IMR-90 (cell line): ENCODE results near the gene IGSF8. TPM values are rescaled to one million over a fixed set of nuclear protein-coding genes. Genes with fewer than 3 reads are reported as not detected.

Source experiments
- ATAC-seq: fragments of 200-7000 bp; cut with Tn5 transposase; 2 replicates; pipeline ENCODE4 v1.9.1; 2020; ENCODE audit warnings: low read depth, mild to moderate bottlenecking, moderate library complexity
- BruUV-seq: library from RNA; stranded (reverse); fragments of 400-500 nt; replicated peaks from 2 replicates; lab custom pipeline; 2021; lab: Mats Ljungman, UMichigan
- CTCF ChIA-PET: fragments of 300-600 bp; formaldehyde crosslinking; extraction: SDS; loops from one replicate; lab custom pipeline; 2021; ENCODE audit warnings: antibody characterized with exemption; lab: Yijun Ruan, JAX
- POLR2A ChIA-PET: fragments of 300-600 bp; sonication (Branson Sonifier 250); formaldehyde crosslinking; loops from one replicate; lab custom pipeline; 2022; ENCODE audit warnings: antibody characterized with exemption; ENCODE audit not compliant: unreplicated experiment; lab: Charles Lee
- DNase-seq: peaks from one replicate; pipeline ENCODE4 v3.0.0; 2013
- H2AFZ ChIP-seq: replicated peaks from 2 replicates; pipeline ENCODE3; 2013; ENCODE audit warnings: low read length, mild to moderate bottlenecking; ENCODE audit not compliant: poor library complexity
- H2AK5ac ChIP-seq: 2 replicates; pipeline ENCODE4 v1.6.1; 2013; ENCODE audit warnings: low read depth, low read length, inconsistent platforms
- H2AK9ac ChIP-seq: replicated peaks from 2 replicates; pipeline ENCODE3; 2013; ENCODE audit warnings: mild to moderate bottlenecking, low read depth, low read length, moderate library complexity; ENCODE audit not compliant: poor library complexity
- H2BK120ac ChIP-seq: 2 replicates; pipeline ENCODE4 v1.6.1; 2013; ENCODE audit warnings: low read depth, low read length, inconsistent platforms
- H2BK15ac ChIP-seq: 3 replicates; pipeline ENCODE4 v1.6.1; 2013; ENCODE audit warnings: low read depth, low read length, inconsistent platforms
- H2BK20ac ChIP-seq: 2 replicates; pipeline ENCODE4 v1.6.1; 2013; ENCODE audit warnings: low read depth, mild to moderate bottlenecking, inconsistent platforms, low read length, moderate library complexity
- H2BK5ac ChIP-seq: 2 replicates; pipeline ENCODE4 v1.6.1; 2013; ENCODE audit warnings: mild to moderate bottlenecking, low read depth, low read length, inconsistent platforms; ENCODE audit not compliant: poor library complexity, severe bottlenecking
- H3K14ac ChIP-seq: replicated peaks from 2 replicates; pipeline ENCODE4 v1.6.1; 2013; ENCODE audit warnings: low read depth, low read length, inconsistent platforms
- H3K18ac ChIP-seq: 2 replicates; pipeline ENCODE4 v1.6.1; 2013; ENCODE audit warnings: low read depth, low read length, control low read depth
- H3K23ac ChIP-seq: 2 replicates; pipeline ENCODE4 v1.6.1; 2013; ENCODE audit warnings: low read depth, low read length, inconsistent platforms
- H3K27ac ChIP-seq: 2 replicates; pipeline ENCODE4 v1.5.1; 2013; ENCODE audit warnings: mild to moderate bottlenecking, control low read depth, low read length; ENCODE audit not compliant: insufficient read depth
- H3K27me3 ChIP-seq: 2 replicates; pipeline ENCODE4 v1.6.1; 2013; ENCODE audit warnings: low read length; ENCODE audit not compliant: control insufficient read depth, insufficient read depth
- H3K36me3 ChIP-seq: 2 replicates; pipeline ENCODE4 v1.6.1; 2013; ENCODE audit warnings: low read length, mixed read lengths; ENCODE audit not compliant: control insufficient read depth, insufficient read depth
- H3K4ac ChIP-seq: 2 replicates; pipeline ENCODE4 v1.6.1; 2013; ENCODE audit warnings: low read depth, low read length, inconsistent platforms
- H3K4me1 ChIP-seq: 2 replicates; pipeline ENCODE4 v1.6.1; 2013; ENCODE audit warnings: low read length, mixed read lengths; ENCODE audit not compliant: control insufficient read depth, insufficient read depth
- H3K4me2 ChIP-seq: 2 replicates; pipeline ENCODE4 v1.6.1; 2013; ENCODE audit warnings: low read depth, mild to moderate bottlenecking, control low read depth, low read length, moderate library complexity
- H3K4me3 ChIP-seq: 2 replicates; pipeline ENCODE4 v1.5.1; 2013; ENCODE audit warnings: low read depth, mild to moderate bottlenecking, control low read depth, low read length, moderate library complexity; ENCODE audit not compliant: insufficient read depth
- H3K56ac ChIP-seq: 2 replicates; pipeline ENCODE4 v1.6.1; 2013; ENCODE audit warnings: low read length, inconsistent platforms; ENCODE audit not compliant: insufficient read depth; ENCODE audit errors: extremely low read depth
- H3K79me1 ChIP-seq, 2 experiments: 2 replicates each; pipeline ENCODE4 v1.6.1; 2013; ENCODE audit warnings: low read length in 2 of 2, inconsistent platforms in 1 of 2, low read depth in 1 of 2
- H3K9ac ChIP-seq: 2 replicates; pipeline ENCODE4 v1.6.1; 2013; ENCODE audit warnings: low read depth, low read length, control low read depth
- H3K9me1 ChIP-seq: 2 replicates; pipeline ENCODE4 v1.6.1; 2013; ENCODE audit warnings: low read length, inconsistent platforms; ENCODE audit not compliant: insufficient read depth
- H3K9me3 ChIP-seq: 2 replicates; pipeline ENCODE4 v1.6.1; 2013; ENCODE audit warnings: low read length; ENCODE audit not compliant: control insufficient read depth, insufficient read depth
- H4K20me1 ChIP-seq: 2 replicates; pipeline ENCODE4 v1.6.1; 2013; ENCODE audit warnings: low read length, inconsistent platforms; ENCODE audit not compliant: insufficient read depth
- H4K5ac ChIP-seq: 2 replicates; pipeline ENCODE4 v1.6.1; 2013; ENCODE audit warnings: mild to moderate bottlenecking, low read depth, low read length, control low read depth
- H4K8ac ChIP-seq, 2 experiments: 2 replicates each; pipeline ENCODE4 v1.6.1; 2013; ENCODE audit warnings: low read depth in 2 of 2, low read length in 2 of 2, control low read depth in 1 of 2, inconsistent platforms in 1 of 2
- H4K91ac ChIP-seq: 2 replicates; pipeline ENCODE4 v1.6.1; 2013; ENCODE audit warnings: low read depth, low read length, inconsistent platforms; ENCODE audit not compliant: insufficient read depth
- BHLHE40 ChIP-seq: fragments of 150-350 bp; IDR thresholded peaks from 2 replicates; pipeline ENCODE4 v1.6.1; 2016; ENCODE audit warnings: mild to moderate bottlenecking, low read depth, low read length
- CEBPB ChIP-seq: IDR thresholded peaks from 2 replicates; pipeline ENCODE4 v1.6.1; 2012; ENCODE audit warnings: low read depth, low read length, improper control_type of control experiment
- CHD1 ChIP-seq: IDR thresholded peaks from 2 replicates; pipeline ENCODE4 v1.6.1; 2012; ENCODE audit warnings: low read depth, low read length, improper control_type of control experiment
- CTCF ChIP-seq: conservative IDR thresholded peaks from 2 replicates; pipeline ENCODE4 v1.5.1; 2012; ENCODE audit warnings: mild to moderate bottlenecking, low read depth, low read length, improper control_type of control experiment
- ELK1 ChIP-seq: fragments of 150-350 bp; IDR thresholded peaks from 2 replicates; pipeline ENCODE4 v1.6.1; 2016; ENCODE audit warnings: low read depth, mild to moderate bottlenecking, low read length, moderate library complexity, borderline replicate concordance
- FOS ChIP-seq: fragments of 150-350 bp; IDR thresholded peaks from 2 replicates; pipeline ENCODE4 v1.6.1; 2016; ENCODE audit warnings: low read depth, low read length
- MAFK ChIP-seq: IDR thresholded peaks from 2 replicates; pipeline ENCODE4 v1.6.1; 2012; ENCODE audit warnings: low read depth, low read length, improper control_type of control experiment
- MAZ ChIP-seq: IDR thresholded peaks from 2 replicates; pipeline ENCODE4 v1.6.1; 2012; ENCODE audit warnings: low read depth, mild to moderate bottlenecking, low read length, improper control_type of control experiment, moderate library complexity, borderline replicate concordance
- MXI1 ChIP-seq: IDR thresholded peaks from 2 replicates; pipeline ENCODE4 v1.6.1; 2012; ENCODE audit warnings: low read depth, mild to moderate bottlenecking, low read length, moderate library complexity, borderline replicate concordance
- NFE2L2 ChIP-seq: fragments of 150-350 bp; IDR thresholded peaks from 2 replicates; pipeline ENCODE4 v1.6.1; 2016; ENCODE audit warnings: low read depth, mild to moderate bottlenecking, low read length
- POLR2A ChIP-seq: IDR thresholded peaks from 2 replicates; pipeline ENCODE4 v1.6.1; 2012; ENCODE audit warnings: mild to moderate bottlenecking, low read depth, low read length
- RAD21 ChIP-seq: IDR thresholded peaks from 2 replicates; pipeline ENCODE4 v1.6.1; 2012; ENCODE audit warnings: low read length, improper control_type of control experiment
- RCOR1 ChIP-seq: IDR thresholded peaks from 2 replicates; pipeline ENCODE4 v1.6.1; 2012; ENCODE audit warnings: mild to moderate bottlenecking, low read length, improper control_type of control experiment; ENCODE audit not compliant: insufficient replicate concordance
- RFX5 ChIP-seq: IDR thresholded peaks from 2 replicates; pipeline ENCODE4 v1.8.0; 2012; ENCODE audit warnings: low read depth, mild to moderate bottlenecking, low read length, moderate library complexity
- SMC3 ChIP-seq: fragments of 150-350 bp; IDR thresholded peaks from 2 replicates; pipeline ENCODE4 v1.6.1; 2016; ENCODE audit warnings: low read depth, mild to moderate bottlenecking, antibody characterized with exemption, low read length, moderate library complexity
- USF2 ChIP-seq: fragments of 150-350 bp; IDR thresholded peaks from 2 replicates; pipeline ENCODE4 v1.6.1; 2017; ENCODE audit warnings: mild to moderate bottlenecking, antibody characterized with exemption, low read length, low read depth
- WGBS, 2 experiments: methylation state at CpG; one replicate each; pipeline versions ENCODE4 v1.1.5 to v1.1.7; 2013; ENCODE audit warnings: missing lambda C conversion rate in 2 of 2; ENCODE audit not compliant: insufficient read length in 1 of 2; ENCODE audit errors: extremely low coverage in 2 of 2; 5-methylcytosine and 5-hydroxymethylcytosine counted together
- dilution Hi-C: fragments of 300-500 bp; cut with HindIII; formaldehyde crosslinking; loops from one replicate; pipeline ENCODE4 v1.14.3; 2018; ENCODE audit warnings: low sequenced_read_pairs; ENCODE audit not compliant: unreplicated experiment
- in situ Hi-C: fragments of 300-500 bp; cut with MboI; formaldehyde crosslinking; loops from 3 replicates; pipeline ENCODE4 v1.14.3; 2019; ENCODE audit warnings: low sequenced_read_pairs, inconsistent platforms, mixed read lengths
- intact Hi-C: fragments of 100-400 bp; cut with micrococcal nuclease; formaldehyde crosslinking; loops from 2 replicates; pipeline ENCODE4 v1.10.0; 2022
- polyA plus RNA-seq, 3 experiments: library from polyadenylated mRNA; depleted of rRNA; stranded (reverse); fragments of >200 nt; gene quantifications; 2 replicates each; pipeline ENCODE4 v1.2.3, GENCODE V29; 2012; ENCODE audit warnings: low replicate concordance in 1 of 3
- total RNA-seq: library from RNA; depleted of rRNA; stranded (reverse); fragments of >200 nt; gene quantifications from 2 replicates; pipeline ENCODE4 v1.2.3, GENCODE V29; 2012

IGSF8 gene
- total and polyA plus RNA-seq, 2 of the 4 experiments (the other 2 are of a cell fraction), result 8.8 to 25.2 TPM

DNA sequence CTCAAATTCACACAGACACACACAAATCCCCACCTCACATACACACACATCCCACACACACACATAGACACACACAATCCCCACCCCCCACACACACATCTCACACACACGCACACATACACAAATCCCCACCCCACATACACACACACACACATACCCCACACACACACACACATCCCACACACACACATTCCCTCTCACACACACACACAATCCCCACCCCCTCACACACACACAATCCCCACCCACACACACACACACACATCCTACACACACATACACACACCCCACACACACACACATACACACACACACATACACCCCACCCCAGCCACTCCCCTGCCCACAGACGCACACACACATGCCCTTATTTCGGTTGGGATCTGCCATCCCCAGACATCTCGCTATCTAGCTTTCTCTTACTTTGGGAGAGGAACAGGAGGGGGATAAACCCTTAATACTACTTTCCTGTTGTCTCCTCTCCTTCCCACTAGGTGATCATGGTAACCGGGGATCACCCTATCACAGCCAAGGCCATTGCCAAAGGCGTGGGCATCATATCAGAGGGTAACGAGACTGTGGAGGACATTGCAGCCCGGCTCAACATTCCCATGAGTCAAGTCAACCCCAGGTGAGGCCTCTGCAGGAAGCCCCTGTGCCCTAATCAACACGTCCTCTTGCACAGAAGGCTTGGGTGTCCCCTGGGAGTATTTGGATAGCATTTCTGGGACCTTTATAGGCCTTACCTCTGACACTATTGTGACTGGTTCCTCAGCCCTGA lies 35.8 kb upstream of the IGSF8 start:
- Histone ChIP-seq H3K18ac (no peak overlapping the region), H3K56ac (no peak overlapping the region), H3K4ac (no peak overlapping the region), H4K20me1 (no peaks in the 10 kb centered on the region), H2AFZ (no peak overlapping the region), H3K9me1 (no peaks in the 10 kb centered on the region), H3K27ac (no peak overlapping the region), H4K91ac (no peak overlapping the region), H3K9me3 (no peaks in the 10 kb centered on the region), H3K27me3 (peaks cover 37% of the 10 kb centered on the region), H2BK20ac (no peak overlapping the region), H4K8ac (no peak overlapping the region), H3K4me3 (no peak overlapping the region), H2AK9ac (no peak overlapping the region), H3K23ac (no peak overlapping the region), H3K79me1 (no peaks in the 10 kb centered on the region), H2BK5ac (peak overlapping the region; percentile 82), H3K36me3 (no peaks in the 10 kb centered on the region), H2BK15ac (no peak overlapping the region), H3K14ac (no peak overlapping the region), H3K4me2 (no peak overlapping the region), H3K4me1 (no peaks in the 10 kb centered on the region), H4K5ac (no peak overlapping the region), H2AK5ac (no peak overlapping the region), H2BK120ac (no peak overlapping the region), H3K9ac (no peak overlapping the region)
- intact Hi-C loops, result no loop called here
- TF ChIP-seq MAZ (no peak), RFX5 (no peak), MAFK (no peak), RCOR1 (no peak), MXI1 (no peak), SMC3 (no peak), ELK1 (no peak), USF2 (no peak), FOS (no peak), CHD1 (no peak), CEBPB (no peak), CTCF (no peak), RAD21 (no peak), NFE2L2 (no peak), POLR2A (no peak), BHLHE40 (no peak)
- ATAC-seq, result no peak
- 80% methylated on average over 1 of the region's 9 CpGs; no CpG with 5 or more reads in 1 of the 2 experiments for WGBS, 2 experiments
- BruUV-seq, result no TSS peak
- in situ Hi-C loops, result no loop called here
- DNase-seq, result no peak
- CTCF ChIA-PET, result no interaction called here
- dilution Hi-C loops, result no loop called here
- POLR2A ChIA-PET, result no interaction called here
